Activated CD4-positive, alpha-beta T cell treated with anti-CD3 and anti-CD28 coated beads, Interleukin-2, amount 50 U/mL, for 4 hours (primary cell): ENCODE results near the gene ARL6IP1.
"Not testable (repeated sequence)": the region's sequence is repeated elsewhere in the genome, so short reads cannot be mapped to it uniquely, and the experiment has no call there.

Source experiments
- DNase-seq, 2 experiments: peaks; one replicate each; pipeline ENCODE4 v3.0.0-alpha.2; 2020

ARL6IP1 gene

DNA sequence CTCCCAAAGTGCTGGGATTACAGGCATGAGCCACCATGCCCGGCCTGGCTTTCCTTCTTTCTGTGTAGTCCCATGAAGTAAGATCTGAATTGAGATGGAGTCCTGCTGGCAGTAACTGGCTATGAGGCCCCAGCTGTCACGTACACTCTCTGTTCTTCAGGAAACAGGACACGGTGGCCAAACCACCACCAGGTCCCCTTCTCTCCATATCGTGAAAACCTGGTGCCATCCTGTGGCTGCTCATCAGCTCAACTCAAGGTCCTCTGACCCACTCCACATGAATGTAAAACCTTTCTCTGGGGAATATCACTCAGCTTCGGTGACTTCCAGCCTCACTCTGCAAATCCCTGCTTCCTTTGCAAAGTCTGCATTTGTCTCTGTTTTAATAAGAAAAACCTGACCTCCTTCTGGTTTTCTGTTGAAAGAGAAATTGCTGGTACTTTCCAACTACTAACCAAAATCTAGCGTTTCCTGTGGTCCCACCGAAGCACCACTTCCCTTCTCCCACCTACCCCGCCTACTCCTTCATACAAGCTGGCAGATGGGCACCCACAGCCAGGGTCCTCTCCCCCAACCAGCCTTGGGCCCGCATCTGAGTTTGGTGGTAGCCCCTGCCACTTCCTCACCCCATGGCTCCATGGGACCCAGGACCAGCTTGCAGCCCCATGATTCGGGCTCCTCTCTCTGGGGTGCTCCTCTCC, 43.2 kb downstream of the ARL6IP1 start:
- DNase-seq, result not testable (repeated sequence)

- not testable (repeated sequence) for DNase-seq
Observed at GRCh38 chr16:18756639-18757038, 44.7 kb downstream of the ARL6IP1 start.

- DNase-seq, result not testable (repeated sequence)
Observed at GRCh38 chr16:18742870-18743269, 58.5 kb downstream of the ARL6IP1 start.
